ENCODE data around the gene USP31.
A peak's percentile ranks its signal among the peaks of the same experiment; 100 is the strongest.

Gene USP31

GRCh38 chr16:23080747-23081146 lies 68.5 kb downstream of the USP31 start:
- TF ChIP-seq, protein P1, sequence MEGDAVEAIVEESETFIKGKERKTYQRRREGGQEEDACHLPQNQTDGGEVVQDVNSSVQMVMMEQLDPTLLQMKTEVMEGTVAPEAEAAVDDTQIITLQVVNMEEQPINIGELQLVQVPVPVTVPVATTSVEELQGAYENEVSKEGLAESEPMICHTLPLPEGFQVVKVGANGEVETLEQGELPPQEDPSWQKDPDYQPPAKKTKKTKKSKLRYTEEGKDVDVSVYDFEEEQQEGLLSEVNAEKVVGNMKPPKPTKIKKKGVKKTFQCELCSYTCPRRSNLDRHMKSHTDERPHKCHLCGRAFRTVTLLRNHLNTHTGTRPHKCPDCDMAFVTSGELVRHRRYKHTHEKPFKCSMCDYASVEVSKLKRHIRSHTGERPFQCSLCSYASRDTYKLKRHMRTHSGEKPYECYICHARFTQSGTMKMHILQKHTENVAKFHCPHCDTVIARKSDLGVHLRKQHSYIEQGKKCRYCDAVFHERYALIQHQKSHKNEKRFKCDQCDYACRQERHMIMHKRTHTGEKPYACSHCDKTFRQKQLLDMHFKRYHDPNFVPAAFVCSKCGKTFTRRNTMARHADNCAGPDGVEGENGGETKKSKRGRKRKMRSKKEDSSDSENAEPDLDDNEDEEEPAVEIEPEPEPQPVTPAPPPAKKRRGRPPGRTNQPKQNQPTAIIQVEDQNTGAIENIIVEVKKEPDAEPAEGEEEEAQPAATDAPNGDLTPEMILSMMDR (IDR thresholded peaks at IDR 0.05; ENCODE audit: insufficient read depth, low read depth, low read length, missing control alignments), result no peak
- DNase-seq (ENCODE audit: low read depth), result no peak
- H3K4me3 ChIP-seq (ENCODE audit: low read length), result no peak overlapping the region

- DNase-seq (ENCODE audit: low read depth), result no peak
Observed at GRCh38 chr16:23080329-23080728, 68.9 kb downstream of the USP31 start.

GRCh38 chr16:23079675-23080301 lies 69.5 kb downstream of the USP31 start:
- TF ChIP-seq, protein P1 (IDR thresholded peaks at IDR 0.05; ENCODE audit: insufficient read depth, low read depth, low read length, missing control alignments), result no peak
- no peak overlapping the region for H3K4me3 ChIP-seq (ENCODE audit: low read length)
- DNase-seq (ENCODE audit: low read depth), result peak; percentile 87

More at GRCh38 chr16:23080329-23080728, 68.9 kb downstream of the USP31 start:
- no peak overlapping the region for H3K4me3 ChIP-seq (ENCODE audit: low read length)
- TF ChIP-seq, protein P1 (IDR thresholded peaks at IDR 0.05; ENCODE audit: insufficient read depth, low read depth, low read length, missing control alignments), result no peak

- DNase-seq (ENCODE audit: low read depth), result no peak
- TF ChIP-seq, protein P1 (IDR thresholded peaks at IDR 0.05; ENCODE audit: insufficient read depth, low read depth, low read length, missing control alignments), result no peak
- H3K4me3 ChIP-seq (ENCODE audit: low read length), result no peak overlapping the region
Observed at GRCh38 chr16:23074423-23074822, 74.8 kb downstream of the USP31 start.

GRCh38 chr16:23072769-23073549 lies 76.3 kb downstream of the USP31 start:
- TF ChIP-seq, protein P1 (IDR thresholded peaks at IDR 0.05; ENCODE audit: insufficient read depth, low read depth, low read length, missing control alignments), result no peak
- H3K4me3 ChIP-seq (ENCODE audit: low read length), result no peak overlapping the region
- DNase-seq (ENCODE audit: low read depth), result peak; percentile 96

DNA sequence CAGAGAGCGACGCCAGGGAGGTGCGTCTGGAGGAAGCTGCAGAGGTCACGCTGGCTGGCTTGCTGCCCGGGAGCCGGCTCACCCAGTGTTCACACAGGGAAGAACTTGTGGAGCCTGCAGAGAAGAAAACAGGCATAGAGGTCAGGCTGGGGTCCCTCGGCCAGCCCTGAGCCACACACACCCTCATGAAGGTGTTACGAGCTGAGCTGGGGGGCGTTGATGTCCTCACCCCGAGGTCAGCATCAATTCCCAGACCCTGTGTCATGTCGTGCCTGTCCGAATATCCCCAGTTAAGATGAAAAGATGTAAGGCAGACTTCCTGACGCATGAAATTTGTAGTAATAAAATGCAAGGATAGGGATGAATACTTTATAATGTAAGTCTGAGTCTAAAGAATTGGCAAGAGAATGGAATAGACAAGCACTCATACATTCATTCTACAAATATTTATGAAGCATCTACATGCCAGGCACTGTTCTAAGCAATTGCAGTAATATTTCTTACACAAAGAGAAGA lies 77.1 kb downstream of the USP31 start:
- no peak overlapping the region for H3K4me3 ChIP-seq (ENCODE audit: low read length)
- TF ChIP-seq, protein P1 (IDR thresholded peaks at IDR 0.05; ENCODE audit: insufficient read depth, low read depth, low read length, missing control alignments), result no peak
- peak; percentile 87 for DNase-seq (ENCODE audit: low read depth)

Data from epithelial cell of esophagus (primary cell).